MG63 (cell line): ENCODE data around the gene RPL22. TPM values are rescaled to one million over a fixed set of nuclear protein-coding genes. Genes with fewer than 3 reads are reported as not detected.
A peak's percentile ranks its signal among the peaks of the same experiment; 100 is the strongest.

Source experiments
- DNase-seq: peaks from one replicate; pipeline ENCODE4 v3.0.0-alpha.2; 2020
- H3K27me3 ChIP-seq: fragments of 250-450 bp; sonication (Bioruptor Pico); 2 replicates; pipeline ENCODE4 v1.5.1; 2020; ENCODE audit warnings: mild to moderate bottlenecking, moderate library complexity
- H3K36me3 ChIP-seq: fragments of 250-450 bp; sonication (Bioruptor Pico); 2 replicates; pipeline ENCODE4 v1.5.1; 2020; ENCODE audit warnings: mild to moderate bottlenecking, moderate library complexity
- H3K4me3 ChIP-seq: fragments of 250-450 bp; sonication (Bioruptor Pico); 2 replicates; pipeline ENCODE4 v1.5.1; 2020; ENCODE audit warnings: mild to moderate bottlenecking, moderate library complexity
- H3K9me3 ChIP-seq: fragments of 250-450 bp; sonication (Bioruptor Pico); 2 replicates; pipeline ENCODE4 v1.5.1; 2020; ENCODE audit warnings: mild to moderate bottlenecking, moderate library complexity
- total RNA-seq: library from RNA; depleted of rRNA; stranded (reverse); fragments of >200 nt; shearing (Covaris generic); gene quantifications from 2 replicates; pipeline ENCODE4 v1.2.3, GENCODE V29; 2014; ENCODE audit warnings: low replicate concordance; rRNA removed

The RPL22 gene
- 168 and 264 TPM in 2 replicates for total RNA-seq

DNA sequence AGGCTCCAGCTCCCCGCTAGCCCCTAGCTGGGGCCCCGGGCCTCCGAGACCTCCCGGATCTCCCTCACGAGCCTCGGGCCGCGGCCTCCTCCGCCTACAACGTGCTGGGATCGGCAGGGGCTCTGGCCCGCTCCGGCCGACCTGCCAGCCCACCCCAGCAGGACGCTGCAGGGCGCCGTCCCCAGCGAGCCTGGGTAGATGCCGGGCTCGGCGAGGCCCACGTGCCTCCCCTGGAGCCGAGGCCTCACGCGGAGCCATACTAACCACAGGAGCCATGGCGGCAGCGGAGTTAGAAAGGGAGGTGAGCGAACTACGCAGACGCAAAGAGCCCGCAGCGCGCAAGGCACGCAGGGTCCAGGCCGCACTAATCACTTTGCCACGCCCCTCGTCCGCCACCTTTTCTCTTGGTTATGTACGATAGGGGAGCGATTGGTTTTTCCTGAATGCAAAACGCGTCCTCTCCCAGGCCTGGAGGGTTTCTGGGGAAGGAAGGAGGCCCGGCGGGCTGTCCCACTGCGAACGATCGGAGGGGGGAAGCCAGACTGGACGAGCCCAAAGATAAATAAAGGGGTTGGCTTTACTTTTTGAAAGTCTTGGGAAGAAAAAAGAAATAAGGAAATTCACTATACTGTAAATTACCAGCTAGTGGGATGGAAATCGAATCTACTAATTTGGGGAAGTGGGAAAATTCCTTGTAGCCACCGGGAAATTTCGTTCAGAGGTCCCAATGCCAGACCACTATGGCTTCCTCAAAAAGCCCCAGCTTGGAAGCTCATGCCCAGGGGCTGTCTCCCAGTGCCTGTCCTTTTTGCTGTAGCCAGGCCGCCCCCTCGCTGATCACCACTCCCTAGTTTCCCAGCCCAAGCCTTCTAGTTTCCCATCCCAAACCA, at the start of gene RPL22:
Gene RPL22 (minus strand): TSS at position 298 of the 890 bp plus-strand sequence. CDS start 22 bp downstream, at position 276.
- DNase-seq = peak; percentile 98
- H3K27me3 ChIP-seq = no peaks in the 10 kb centered on the region
- no peaks in the 10 kb centered on the region for H3K9me3 ChIP-seq
- H3K36me3 ChIP-seq = peaks cover 50% of the 10 kb centered on the region
- H3K4me3 ChIP-seq = peak within 1 kb of the TSS; percentile 97

DNA sequence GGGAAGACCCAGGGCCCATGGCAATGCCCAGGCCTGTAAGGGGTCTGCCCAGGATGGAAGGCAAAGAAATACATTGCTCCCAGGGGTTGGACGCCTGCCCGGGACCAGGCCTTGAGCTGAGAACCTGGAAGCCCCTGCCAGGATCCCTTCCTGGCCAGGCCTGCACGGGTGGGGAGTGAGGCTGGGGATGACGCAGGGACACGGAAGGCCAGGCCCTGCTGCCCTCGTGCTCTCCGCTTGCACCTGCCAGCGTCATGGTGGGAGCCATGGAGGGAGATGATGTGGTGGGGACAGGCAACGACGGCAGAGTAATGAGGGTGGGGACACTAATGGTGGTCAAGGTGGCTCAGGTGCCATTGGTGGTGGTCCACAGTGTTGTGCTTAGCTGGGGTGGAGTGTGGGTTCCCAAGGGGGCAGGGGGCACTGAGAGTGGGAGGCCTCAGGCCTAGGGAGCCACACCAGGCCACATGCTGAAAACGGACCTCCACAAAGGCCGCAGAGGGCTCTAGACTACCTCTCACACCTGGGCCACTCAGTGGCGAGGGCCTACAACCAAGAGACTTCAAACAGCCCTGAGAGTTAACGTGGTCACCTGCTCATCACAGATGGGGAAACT, 48.9 kb upstream of the RPL22 start:
- H3K4me3 ChIP-seq = no peak overlapping the region
- H3K36me3 ChIP-seq = no peaks in the 10 kb centered on the region
- H3K27me3 ChIP-seq = peaks cover 9% of the 10 kb centered on the region
- no peak for DNase-seq
- H3K9me3 ChIP-seq = no peaks in the 10 kb centered on the region

DNA sequence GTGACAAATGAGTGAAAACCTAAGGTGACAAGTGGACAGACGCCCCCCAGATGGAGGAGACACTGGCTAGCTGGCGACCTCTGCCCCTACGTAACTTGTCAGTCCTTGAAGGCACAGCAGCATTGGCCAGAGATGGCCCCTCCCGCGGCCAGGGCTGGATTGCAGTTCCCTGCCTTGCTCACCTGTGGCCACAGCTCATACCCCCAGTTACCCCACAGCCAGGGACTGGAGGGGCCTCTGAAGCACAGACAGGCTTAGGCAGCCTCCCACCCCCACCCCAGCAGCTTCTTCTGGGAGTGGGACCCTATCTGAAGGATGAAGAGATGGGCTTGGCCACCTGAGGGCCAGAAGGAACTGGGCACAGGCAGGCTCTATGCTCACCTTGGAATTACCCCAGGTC, 48.3 kb upstream of the RPL22 start:
- Histone ChIP-seq H3K36me3 (no peaks in the 10 kb centered on the region), H3K4me3 (no peak overlapping the region), H3K27me3 (peaks cover 12% of the 10 kb centered on the region), H3K9me3 (no peaks in the 10 kb centered on the region)
- no peak for DNase-seq

DNA sequence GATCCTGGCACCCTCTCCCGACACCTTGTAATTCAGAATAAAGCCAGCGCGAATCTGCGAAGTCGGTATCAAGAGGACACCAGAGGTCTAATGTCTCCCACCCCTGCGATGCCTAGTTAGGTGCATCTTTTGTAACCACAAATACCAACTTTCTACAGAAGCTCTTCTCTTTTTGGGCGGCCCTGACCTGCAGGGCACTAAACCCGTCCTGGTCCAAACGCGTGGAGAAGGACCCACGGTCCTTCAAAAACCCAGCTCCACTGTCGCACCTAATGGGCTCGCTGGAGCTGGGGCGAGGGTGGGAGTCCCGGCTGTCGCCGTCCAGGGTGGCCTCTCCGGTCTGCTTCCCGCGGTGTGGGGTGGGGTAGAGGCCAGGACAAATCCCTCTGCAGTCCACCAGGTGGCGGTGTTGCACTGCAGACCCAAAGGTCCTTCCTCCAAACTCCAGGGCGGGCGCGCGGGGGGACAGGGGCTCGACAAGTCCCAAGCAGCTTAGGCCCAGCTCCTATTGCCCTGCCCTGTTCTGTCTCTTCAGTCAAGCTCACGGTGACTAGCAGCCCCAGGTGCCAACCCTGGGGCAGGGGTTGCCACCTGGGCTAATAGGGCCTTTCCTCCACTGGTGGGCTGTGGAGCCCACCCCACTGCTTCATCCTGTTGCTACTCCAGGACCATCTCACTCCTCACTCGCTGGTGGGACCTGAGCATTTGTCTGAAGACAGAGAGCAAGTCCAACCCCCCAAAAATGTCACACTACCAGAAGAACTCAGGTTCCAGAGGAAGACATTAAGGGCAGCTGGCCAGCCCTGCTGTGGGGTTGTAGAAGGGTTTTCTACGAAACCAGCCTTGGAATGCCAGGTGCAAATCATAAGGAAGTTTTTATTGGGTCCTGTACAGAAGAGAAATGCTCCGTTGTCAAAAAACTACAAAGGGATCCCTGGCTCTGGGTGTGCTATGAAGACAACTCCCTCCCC, 47.4 kb upstream of the RPL22 start:
- Histone ChIP-seq H3K36me3 (no peaks in the 10 kb centered on the region), H3K4me3 (no peak overlapping the region), H3K9me3 (no peaks in the 10 kb centered on the region), H3K27me3 (peaks cover 16% of the 10 kb centered on the region)
- DNase-seq = peak; percentile 67

DNA sequence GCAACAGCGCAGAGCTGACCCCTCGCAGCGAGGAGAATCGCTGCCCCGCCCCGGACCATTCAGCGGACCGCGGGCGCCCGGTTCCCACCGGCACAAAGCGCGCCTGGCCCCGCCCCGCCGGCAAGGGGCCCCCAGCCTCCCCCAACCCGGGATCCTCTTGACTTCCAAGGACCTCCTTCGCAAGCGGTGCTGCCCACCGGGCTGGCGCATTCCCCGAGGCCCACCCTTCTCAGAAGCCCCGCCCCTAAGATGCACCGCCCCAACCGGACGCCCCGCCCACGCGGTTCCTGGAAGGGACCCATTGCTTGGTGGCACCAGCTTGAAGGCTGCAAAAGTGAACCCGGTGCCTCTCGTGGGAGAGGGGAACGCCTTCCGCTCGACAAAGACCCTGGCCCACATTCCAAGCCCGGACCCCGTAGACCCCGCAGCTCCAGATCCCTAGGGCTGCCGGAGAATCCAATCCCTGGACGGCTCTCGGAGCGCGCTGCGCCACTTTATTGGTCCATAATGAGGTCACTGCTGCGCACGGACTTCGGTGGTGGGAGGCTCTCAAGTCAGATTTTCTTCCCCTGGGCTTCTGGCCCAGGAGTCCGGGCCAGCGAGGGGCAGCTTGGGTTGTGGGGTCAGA, 46.6 kb upstream of the RPL22 start:
- H3K4me3 ChIP-seq = peak overlapping the region; percentile 10; the same call in 1 of the 2 replicates
- H3K9me3 ChIP-seq = no peaks in the 10 kb centered on the region
- no peaks in the 10 kb centered on the region for H3K36me3 ChIP-seq
- H3K27me3 ChIP-seq = peaks cover 17% of the 10 kb centered on the region
- no peak for DNase-seq

- H3K4me3 ChIP-seq = peak overlapping the region; percentile 6; the same call in 1 of the 2 replicates
- no peaks in the 10 kb centered on the region for H3K9me3 ChIP-seq
These were observed 45.9 kb upstream of the RPL22 start for GRCh38 chr1:6245086-6245868.

GRCh38 chr1:6244401-6245049, 45.1 kb upstream of the RPL22 start:
- Histone ChIP-seq H3K27me3 (peaks cover 17% of the 10 kb centered on the region), H3K36me3 (no peaks in the 10 kb centered on the region), H3K4me3 (no peak overlapping the region), H3K9me3 (no peaks in the 10 kb centered on the region)
- DNase-seq = no peak

More at GRCh38 chr1:6245086-6245868, 45.9 kb upstream of the RPL22 start:
- no peaks in the 10 kb centered on the region for H3K36me3 ChIP-seq
- peaks cover 17% of the 10 kb centered on the region for H3K27me3 ChIP-seq
- peak; percentile 84 for DNase-seq

DNA sequence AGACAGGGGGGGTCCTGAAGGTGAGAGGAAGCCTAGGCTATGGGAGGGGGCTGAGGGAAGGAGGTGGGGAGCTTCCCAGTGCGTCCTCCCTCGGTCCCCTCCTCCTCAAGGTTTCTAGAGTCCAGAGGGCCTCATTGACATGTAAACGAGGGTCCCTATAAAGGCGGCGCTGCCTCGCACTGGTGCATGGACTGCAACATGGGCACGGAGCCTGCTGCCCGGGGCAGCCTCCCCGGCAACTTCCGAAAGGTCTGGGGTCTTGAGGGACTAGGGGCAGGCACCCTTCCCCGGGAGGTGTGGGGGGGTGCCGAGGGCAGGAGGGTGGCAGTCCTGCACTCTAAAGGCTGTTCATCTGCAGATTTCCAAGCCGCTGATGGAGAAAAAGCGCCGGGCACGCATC, 44.6 kb upstream of the RPL22 start, which contains the start of gene HES3:
Gene HES3 (plus strand): TSS at position 187 of the 400 bp plus-strand sequence. CDS start 187 bp downstream, at position 374.
- no peaks in the 10 kb centered on the region for H3K36me3 ChIP-seq
- no peak for DNase-seq
- no peak within 1 kb of the TSS for H3K4me3 ChIP-seq
- H3K9me3 ChIP-seq = no peaks in the 10 kb centered on the region
- H3K27me3 ChIP-seq = peaks cover 17% of the 10 kb centered on the region

GRCh38 chr1:6243053-6243834, 43.8 kb upstream of the RPL22 start:
- Histone ChIP-seq H3K4me3 (no peak overlapping the region), H3K27me3 (peaks cover 17% of the 10 kb centered on the region), H3K36me3 (no peaks in the 10 kb centered on the region), H3K9me3 (no peaks in the 10 kb centered on the region)
- no peak for DNase-seq

- Histone ChIP-seq H3K9me3 (no peaks in the 10 kb centered on the region), H3K4me3 (no peak overlapping the region), H3K27me3 (peaks cover 17% of the 10 kb centered on the region), H3K36me3 (no peaks in the 10 kb centered on the region)
- no peak for DNase-seq
These were observed 42.7 kb upstream of the RPL22 start for GRCh38 chr1:6241887-6242740.

DNA sequence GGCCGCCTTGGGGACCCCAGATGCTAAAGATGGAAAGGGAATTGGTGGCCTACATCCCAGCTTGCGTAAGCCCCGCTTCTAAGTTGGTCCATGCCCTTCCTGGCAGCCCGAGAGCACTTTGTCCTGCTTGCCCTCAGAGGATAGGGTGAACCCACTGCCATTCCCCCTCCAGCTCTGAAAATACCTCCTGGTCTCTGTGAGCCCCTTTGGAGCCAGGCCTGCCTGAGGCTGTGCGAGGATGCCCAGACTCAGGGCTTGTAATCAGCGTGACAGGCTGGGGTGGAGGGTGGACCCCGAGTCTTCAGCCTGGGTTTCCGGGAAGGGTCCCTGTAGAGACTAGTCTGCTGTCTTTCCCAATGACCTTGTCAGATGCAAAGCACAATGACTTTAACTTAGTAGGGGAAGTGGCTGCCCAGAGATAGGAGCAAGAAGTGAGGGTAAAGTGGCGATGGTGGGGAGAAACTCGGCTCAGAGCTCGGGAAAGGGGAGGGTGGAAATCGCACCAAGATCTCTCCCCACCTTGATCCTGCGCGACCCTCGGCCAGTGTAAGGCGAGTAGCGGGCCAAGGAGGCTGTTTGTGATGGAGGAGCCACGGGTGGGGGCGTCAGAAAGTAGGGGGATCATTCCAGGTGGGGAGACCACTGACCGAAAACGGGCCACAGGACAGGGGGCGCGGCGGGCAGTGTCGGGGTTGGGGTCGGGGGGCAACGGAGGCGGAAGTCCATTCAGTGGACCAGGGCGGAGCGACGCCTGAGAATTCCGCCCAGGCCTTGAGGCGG, 41.9 kb upstream of the RPL22 start:
- Histone ChIP-seq H3K9me3 (no peaks in the 10 kb centered on the region), H3K36me3 (no peaks in the 10 kb centered on the region), H3K4me3 (no peak overlapping the region), H3K27me3 (peaks cover 16% of the 10 kb centered on the region)
- DNase-seq = no peak

DNA sequence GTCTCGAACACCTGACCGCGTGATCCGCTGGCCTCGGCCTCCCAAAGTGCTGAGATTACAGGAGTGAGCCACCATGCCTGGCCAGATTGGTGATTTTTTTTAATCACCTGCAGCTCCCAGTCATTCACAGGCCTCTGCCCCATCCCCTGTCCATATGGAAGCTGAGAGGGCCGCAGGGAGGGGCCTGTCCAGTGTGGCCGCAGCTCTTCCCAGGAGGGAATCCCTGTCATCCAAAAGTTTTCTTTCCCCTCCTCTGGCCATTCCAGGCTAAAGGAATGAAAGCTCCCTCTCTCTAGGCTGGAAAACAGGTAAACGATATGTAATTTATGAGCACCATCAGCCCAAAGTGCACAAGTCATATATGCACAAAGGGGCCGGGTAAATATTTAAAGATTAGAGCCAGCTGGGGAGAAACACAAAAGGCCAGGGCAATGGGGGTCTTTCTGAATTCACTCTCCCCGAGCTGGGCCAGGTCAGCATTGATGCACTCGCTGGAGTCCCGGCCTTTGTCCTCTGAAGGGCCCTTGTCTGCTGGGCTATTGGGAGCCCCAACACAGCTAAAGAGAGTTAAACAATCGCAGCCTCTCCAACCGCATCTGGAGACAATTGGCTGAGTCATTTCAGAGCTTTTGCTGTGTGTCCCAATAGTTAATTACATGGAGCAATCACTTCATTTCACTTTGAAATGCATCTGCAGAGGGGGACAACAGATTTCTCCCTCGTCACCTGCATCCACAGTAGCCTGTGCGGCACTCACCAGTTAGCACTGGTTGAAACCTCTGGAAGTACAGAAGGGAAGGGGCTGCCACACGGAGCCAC, 40.8 kb upstream of the RPL22 start:
- no peak for DNase-seq
- no peaks in the 10 kb centered on the region for H3K9me3 ChIP-seq
- H3K4me3 ChIP-seq = no peak overlapping the region
- peaks cover 8% of the 10 kb centered on the region for H3K27me3 ChIP-seq
- no peaks in the 10 kb centered on the region for H3K36me3 ChIP-seq
